ENCODE data around the gene IRX2. TPM values are rescaled to one million over a fixed set of nuclear protein-coding genes. Genes with fewer than 3 reads are reported as not detected.

Gene IRX2
- total and polyA plus RNA-seq, 10 of the 15 experiments (the other 5 are each of a cell fraction or from before 2014, with no cell fraction given): not detected

DNA sequence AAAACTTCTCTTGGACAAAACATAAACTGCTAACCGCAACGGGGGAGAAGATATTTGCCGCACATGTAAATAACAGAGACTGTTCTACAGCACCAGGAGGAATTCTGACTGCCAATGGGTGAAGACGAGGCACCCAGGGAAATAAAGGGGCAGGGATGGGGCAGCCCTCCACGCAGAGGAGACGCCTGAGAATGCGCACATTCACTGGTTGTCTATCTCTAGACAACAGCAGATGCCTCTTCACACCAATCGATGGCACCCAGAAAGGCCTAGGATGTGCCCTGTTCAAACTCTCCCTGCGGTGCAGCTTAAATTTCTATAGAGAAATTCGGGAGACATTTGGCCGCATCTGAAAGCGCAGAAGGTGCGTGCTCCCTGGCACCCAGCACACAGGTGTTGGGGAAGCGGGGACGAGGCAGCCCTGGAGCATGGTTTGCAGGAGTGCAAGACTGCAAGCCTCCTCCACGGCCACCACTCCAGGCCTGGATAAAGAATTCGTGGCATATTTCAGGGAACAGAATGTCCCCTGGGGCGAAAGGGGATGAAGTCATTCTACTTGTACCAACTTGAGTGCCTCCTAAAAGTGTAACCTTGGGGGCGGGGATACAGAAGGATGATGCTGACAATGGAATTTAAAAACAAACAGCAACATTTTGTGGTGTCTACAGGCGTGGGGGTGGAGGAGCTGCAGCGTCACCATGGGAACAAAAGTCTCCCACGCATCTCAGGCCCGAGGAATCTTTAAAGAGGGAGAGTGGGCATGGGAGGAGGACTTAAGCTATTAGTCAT, 6.3 kb upstream of the IRX2 start:
- Histone ChIP-seq H2AFZ (ENCODE audit: control insufficient read depth, low read depth, low read length) (no peak overlapping the region), H3K27ac (ENCODE audit: control insufficient read depth, insufficient read depth) (no peak overlapping the region), H3K4me1 (ENCODE audit: control insufficient read depth, insufficient read depth, low read length) (no peaks in the 10 kb centered on the region), H3K4me2 (ENCODE audit: control insufficient read depth, insufficient read depth) (no peak overlapping the region), H3K27me3 (replicated peaks in 1 of 2; ENCODE audit: control insufficient read depth in 2 of 2, insufficient read depth in 2 of 2, low read length in 1 of 2) (no peaks in the 10 kb centered on the region), H3K9ac (ENCODE audit: control insufficient read depth, insufficient read depth, low read length) (no peak overlapping the region), H3K4me3 (no peak overlapping the region), H3K79me2 (ENCODE audit: control insufficient read depth, insufficient read depth, low read length) (no peaks in the 10 kb centered on the region), H3K9me3 (replicated peaks; ENCODE audit: control insufficient read depth, insufficient read depth, low read length) (no peaks in the 10 kb centered on the region; the same call in 2 of the 3 replicates), H3K36me3 (ENCODE audit: control insufficient read depth in 2 of 2, insufficient read depth in 2 of 2, low read length in 1 of 2) (no peaks in the 10 kb centered on the region), H4K20me1 (ENCODE audit: control insufficient read depth, insufficient read depth) (no peaks in the 10 kb centered on the region)
- ChIA-PET RAD21 (ENCODE audit: unreplicated experiment) (no interaction called here), POLR2A (no interaction called here), SMC1A (ENCODE audit: uncharacterized antibody, unreplicated experiment) (no interaction called here), CTCF (no interaction called here)
- intact Hi-C loops (cut with micrococcal nuclease; ENCODE audit: unreplicated experiment) (no loop called here), in situ Hi-C loops (cut with MboI) (no loop called here)
- TF ChIP-seq, protein P1, sequence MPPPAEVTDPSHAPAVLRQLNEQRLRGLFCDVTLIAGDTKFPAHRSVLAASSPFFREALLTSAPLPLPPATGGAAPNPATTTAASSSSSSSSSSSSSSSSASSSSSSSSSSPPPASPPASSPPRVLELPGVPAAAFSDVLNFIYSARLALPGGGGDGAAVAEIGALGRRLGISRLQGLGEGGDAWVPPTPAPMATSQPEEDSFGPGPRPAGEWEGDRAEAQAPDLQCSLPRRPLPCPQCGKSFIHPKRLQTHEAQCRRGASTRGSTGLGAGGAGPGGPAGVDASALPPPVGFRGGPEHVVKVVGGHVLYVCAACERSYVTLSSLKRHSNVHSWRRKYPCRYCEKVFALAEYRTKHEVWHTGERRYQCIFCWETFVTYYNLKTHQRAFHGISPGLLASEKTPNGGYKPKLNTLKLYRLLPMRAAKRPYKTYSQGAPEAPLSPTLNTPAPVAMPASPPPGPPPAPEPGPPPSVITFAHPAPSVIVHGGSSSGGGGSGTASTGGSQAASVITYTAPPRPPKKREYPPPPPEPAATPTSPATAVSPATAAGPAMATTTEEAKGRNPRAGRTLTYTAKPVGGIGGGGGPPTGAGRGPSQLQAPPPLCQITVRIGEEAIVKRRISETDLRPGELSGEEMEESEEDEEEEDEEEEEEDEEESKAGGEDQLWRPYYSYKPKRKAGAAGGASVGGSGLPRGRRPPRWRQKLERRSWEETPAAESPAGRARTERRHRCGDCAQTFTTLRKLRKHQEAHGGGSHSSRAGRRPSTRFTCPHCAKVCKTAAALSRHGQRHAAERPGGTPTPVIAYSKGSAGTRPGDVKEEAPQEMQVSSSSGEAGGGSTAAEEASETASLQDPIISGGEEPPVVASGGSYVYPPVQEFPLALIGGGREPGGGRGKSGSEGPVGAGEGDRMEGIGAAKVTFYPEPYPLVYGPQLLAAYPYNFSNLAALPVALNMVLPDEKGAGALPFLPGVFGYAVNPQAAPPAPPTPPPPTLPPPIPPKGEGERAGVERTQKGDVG (CRISPR knock-in tag; IDR thresholded peaks at IDR 0.05): no peak
- TF ChIP-seq PAX5 (IDR thresholded peaks at IDR 0.05; ENCODE audit: borderline replicate concordance, low read depth, low read length): no peak
- 19% methylated on average over 22 of the region's 23 CpGs for WGBS (ENCODE audit: insufficient coverage, insufficient replicate concordance, low lambda C conversion rate, missing lambda C conversion rate)
- FAIRE-seq (no peak), ATAC-seq (no peak), DNase-seq (ENCODE audit: low read depth, low spot score) (no peak)
- BruUV-seq (replicated peaks): no TSS peak
